HEK293T (cell line): ENCODE measurements around the gene CYP2W1.

Experiments
- CTCF ChIA-PET: fragments of 350-600 bp; formaldehyde crosslinking; extraction: SDS; loops from one replicate; lab custom pipeline; 2021; ENCODE audit warnings: antibody characterized with exemption, inconsistent platforms; lab: Yijun Ruan, JAX
- POLR2A ChIA-PET: fragments of 350-600 bp; formaldehyde crosslinking; extraction: SDS; loops from one replicate; lab custom pipeline; 2020; ENCODE audit warnings: antibody characterized with exemption, inconsistent platforms; lab: Yijun Ruan, JAX
- DNase-seq: peaks from one replicate; pipeline ENCODE4 v3.0.0; 2012; ENCODE audit warnings: mixed read lengths; ENCODE audit errors: extremely low spot score
- ARNT ChIP-seq: fragments of 450-650 bp; IDR thresholded peaks from 2 replicates; pipeline ENCODE4 v1.6.1; 2017; ENCODE audit warnings: mild to moderate bottlenecking
- BHLHE40 ChIP-seq: fragments of 450-650 bp; IDR thresholded peaks from 2 replicates; pipeline ENCODE4 v1.6.1; 2016; ENCODE audit warnings: mild to moderate bottlenecking, moderate library complexity, borderline replicate concordance
- CTBP1 ChIP-seq: fragments of 450-650 bp; IDR thresholded peaks from 2 replicates; pipeline ENCODE4 v1.6.1; 2016; ENCODE audit warnings: borderline replicate concordance
- ELF4 ChIP-seq: fragments of 450-650 bp; IDR thresholded peaks from 2 replicates; pipeline ENCODE4 v1.6.1; 2017; ENCODE audit warnings: antibody characterized with exemption
- FOXA1 ChIP-seq: fragments of 450-650 bp; IDR thresholded peaks from 2 replicates; pipeline ENCODE4 v1.6.1; 2016; ENCODE audit warnings: mild to moderate bottlenecking
- FOXK2 ChIP-seq: fragments of 450-650 bp; IDR thresholded peaks from 2 replicates; pipeline ENCODE4 v1.6.1; 2016; ENCODE audit warnings: mild to moderate bottlenecking
- FOXM1 ChIP-seq: fragments of 450-650 bp; IDR thresholded peaks from 2 replicates; pipeline ENCODE4 v1.6.1; 2017; ENCODE audit warnings: mild to moderate bottlenecking, borderline replicate concordance
- HDGF ChIP-seq: fragments of 450-650 bp; IDR thresholded peaks from 2 replicates; pipeline ENCODE4 v1.6.1; 2017; ENCODE audit warnings: antibody characterized with exemption, borderline replicate concordance
- L3MBTL2 ChIP-seq: fragments of 450-650 bp; conservative IDR thresholded peaks from 2 replicates; pipeline ENCODE4 v1.6.1; 2016; ENCODE audit warnings: mild to moderate bottlenecking
- LEF1 ChIP-seq: fragments of 450-650 bp; IDR thresholded peaks from 2 replicates; pipeline ENCODE4 v1.6.1; 2017; ENCODE audit warnings: mild to moderate bottlenecking, borderline replicate concordance
- NFRKB ChIP-seq: fragments of 450-650 bp; IDR thresholded peaks from 2 replicates; pipeline ENCODE4 v1.6.1; 2016; ENCODE audit warnings: mild to moderate bottlenecking, moderate library complexity
- SP1 ChIP-seq: fragments of 450-650 bp; IDR thresholded peaks from 2 replicates; pipeline ENCODE4 v1.6.1; 2017
- SUZ12 ChIP-seq: fragments of 450-650 bp; IDR thresholded peaks from 2 replicates; pipeline ENCODE4 v1.6.1; 2016; ENCODE audit warnings: mild to moderate bottlenecking
- TARDBP ChIP-seq: fragments of 450-650 bp; IDR thresholded peaks from 2 replicates; pipeline ENCODE4 v1.6.1; 2016
- ZNF384 ChIP-seq: fragments of 450-650 bp; IDR thresholded peaks from 2 replicates; pipeline ENCODE4 v1.6.1; 2016
- TF ChIP-seq, protein P1 (sequence below): fragments of 450-650 bp; IDR thresholded peaks from 2 replicates; pipeline ENCODE4 v1.6.1; 2016

Gene CYP2W1

DNA sequence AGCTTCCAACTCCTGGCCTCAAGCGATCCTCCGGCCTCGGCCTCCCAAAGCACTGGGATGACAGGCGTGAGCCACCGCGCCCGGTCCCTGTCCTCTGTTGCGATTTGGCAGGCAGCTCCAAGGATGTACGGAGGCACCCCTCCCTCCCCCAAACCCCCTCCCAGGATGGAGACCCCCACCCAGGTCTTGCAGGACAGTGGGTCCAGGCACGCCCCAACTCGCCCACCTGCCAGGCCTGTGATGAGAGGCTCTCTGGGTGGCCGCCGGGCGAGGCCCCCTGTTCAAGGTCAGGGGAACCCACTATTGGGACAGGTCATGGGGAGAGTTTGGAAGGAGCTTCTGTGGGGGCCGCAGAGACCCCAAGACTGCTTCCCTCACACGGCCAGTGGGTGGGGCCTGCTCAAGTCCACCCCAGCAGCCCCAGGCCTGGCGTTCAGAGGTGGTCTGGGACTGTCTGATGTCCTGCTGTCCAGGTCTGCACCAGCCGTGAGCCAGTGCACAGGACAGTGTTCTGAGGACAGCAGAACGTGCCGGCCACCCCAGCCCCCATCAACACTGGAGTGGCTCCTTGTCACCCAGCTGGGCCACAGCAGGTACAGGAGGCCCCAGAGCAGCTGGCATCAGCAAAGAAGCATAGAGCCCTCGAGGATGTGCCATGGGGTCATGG lies 31.0 kb upstream of the CYP2W1 start:
- CTCF ChIA-PET, result no interaction called here
- no peak for DNase-seq
- TF ChIP-seq TARDBP, result no peak
- no peak for TF ChIP-seq SUZ12
- no peak for TF ChIP-seq ARNT
- TF ChIP-seq ZNF384, result no peak
- no peak for TF ChIP-seq LEF1
- no peak for TF ChIP-seq L3MBTL2
- TF ChIP-seq FOXK2, result no peak
- no peak for TF ChIP-seq SP1
- TF ChIP-seq ELF4, result no peak
- no peak for TF ChIP-seq FOXA1
- TF ChIP-seq HDGF, result no peak
- TF ChIP-seq, protein P1, sequence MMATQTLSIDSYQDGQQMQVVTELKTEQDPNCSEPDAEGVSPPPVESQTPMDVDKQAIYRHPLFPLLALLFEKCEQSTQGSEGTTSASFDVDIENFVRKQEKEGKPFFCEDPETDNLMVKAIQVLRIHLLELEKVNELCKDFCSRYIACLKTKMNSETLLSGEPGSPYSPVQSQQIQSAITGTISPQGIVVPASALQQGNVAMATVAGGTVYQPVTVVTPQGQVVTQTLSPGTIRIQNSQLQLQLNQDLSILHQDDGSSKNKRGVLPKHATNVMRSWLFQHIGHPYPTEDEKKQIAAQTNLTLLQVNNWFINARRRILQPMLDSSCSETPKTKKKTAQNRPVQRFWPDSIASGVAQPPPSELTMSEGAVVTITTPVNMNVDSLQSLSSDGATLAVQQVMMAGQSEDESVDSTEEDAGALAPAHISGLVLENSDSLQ, result no peak
- no peak for TF ChIP-seq NFRKB
- no peak for TF ChIP-seq BHLHE40
- no peak for TF ChIP-seq CTBP1
- TF ChIP-seq FOXM1, result no peak
- POLR2A ChIA-PET, result interaction anchor here (1.2 kb wide), 1 partner anchor 23 kb away, joined by 3 read pairs; the partner anchor contains the start of gene COX19

DNA sequence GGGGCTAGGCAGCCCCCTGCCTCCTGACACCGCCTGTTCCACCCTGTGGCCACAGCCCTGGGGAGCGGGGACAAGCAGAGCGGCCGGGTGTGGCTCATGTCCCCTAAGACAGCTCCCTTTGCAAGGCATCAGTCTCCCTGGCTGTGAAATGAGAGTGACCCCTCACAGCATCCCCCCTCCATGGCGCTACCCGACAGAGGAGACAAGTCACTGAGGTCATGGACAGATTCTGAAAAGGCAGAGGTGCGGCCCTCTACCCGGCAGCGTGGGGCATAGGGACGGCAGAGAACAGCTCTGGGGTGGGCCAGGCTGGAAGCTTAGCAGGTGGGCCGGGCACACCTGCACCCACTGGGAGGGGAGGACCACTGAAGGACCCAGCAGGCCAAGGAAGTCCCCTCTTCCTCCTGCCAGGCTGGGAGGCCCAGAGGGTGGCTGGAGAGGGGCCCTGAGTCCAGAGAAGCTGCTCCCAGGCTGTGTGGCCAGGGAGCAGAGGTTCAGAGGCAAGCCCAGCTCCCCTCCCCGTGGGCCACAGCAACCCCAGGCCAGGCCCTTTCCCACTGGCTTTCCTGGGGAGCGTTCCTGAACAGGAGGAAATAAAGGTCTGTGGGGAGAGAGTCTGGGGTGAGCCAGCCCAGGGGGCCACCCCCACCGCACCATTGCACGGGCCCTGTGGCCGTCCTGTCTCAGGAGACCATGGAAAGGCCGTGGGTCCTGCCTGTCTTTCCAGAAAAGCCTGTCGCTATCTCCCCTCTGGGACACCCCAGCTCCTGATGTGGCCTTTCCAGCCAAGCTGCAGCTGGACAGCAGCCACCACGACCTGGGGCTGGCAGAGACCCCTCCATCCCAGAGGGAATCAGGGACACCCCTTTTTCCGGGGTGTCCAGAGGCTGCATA lies 30.2 kb upstream of the CYP2W1 start:
- no peak for DNase-seq
- ChIA-PET CTCF (interaction anchor here (0.6 to 0.7 kb wide), 2 partner anchors 22 to 521 kb away, joined by 3 read pairs; partner anchors contain the start of gene COX19), POLR2A (interaction anchor here (1.2 kb wide), 1 partner anchor 22 kb away, joined by 3 read pairs; the partner anchor contains the start of gene COX19)
- TF ChIP-seq SP1 (no peak), SUZ12 (no peak), ELF4 (no peak), FOXM1 (no peak), CTBP1 (no peak), ARNT (no peak), ZNF384 (no peak)

DNA sequence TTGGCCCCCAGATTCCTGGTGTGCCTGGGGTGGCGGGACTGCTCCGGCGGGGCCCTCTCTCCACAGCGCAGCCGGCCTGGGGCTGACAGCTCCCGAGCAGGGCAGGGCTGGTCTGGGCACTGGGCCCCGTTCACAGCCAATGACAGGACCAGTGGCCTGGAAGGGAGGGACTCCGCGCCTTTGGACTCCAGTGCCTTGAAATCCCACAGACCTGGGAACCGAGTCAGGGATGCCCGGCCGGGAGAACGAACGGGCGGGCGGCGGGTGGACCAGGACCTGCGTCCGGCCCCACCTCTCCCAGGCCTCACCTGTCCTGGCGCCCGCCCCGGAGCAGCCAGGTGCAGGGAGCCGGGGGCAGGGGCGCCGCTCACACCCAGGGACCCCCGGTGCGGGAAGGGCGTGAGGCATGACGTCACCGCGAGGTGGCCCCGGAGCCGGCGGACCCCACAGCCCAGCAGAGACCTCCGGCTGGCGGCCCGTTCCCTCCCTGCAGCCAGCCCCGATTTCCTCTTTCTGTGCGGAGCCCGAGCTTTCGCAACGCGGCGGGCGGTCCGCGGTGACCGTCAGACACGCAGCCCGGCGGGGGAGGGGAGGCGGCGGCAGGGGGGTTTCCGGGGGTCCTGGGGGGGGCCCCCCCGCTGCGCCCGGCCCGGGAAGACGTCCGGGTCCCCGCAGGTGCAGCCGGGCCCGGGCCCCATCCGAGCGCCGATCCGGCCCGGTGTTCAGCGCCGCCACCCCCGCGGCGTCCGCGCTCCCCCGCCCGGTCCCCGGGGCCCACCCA lies 29.2 kb upstream of the CYP2W1 start:
- DNase-seq, result no peak
- TF ChIP-seq L3MBTL2 (no peak), ARNT (no peak), BHLHE40 (no peak), FOXA1 (no peak), FOXK2 (no peak), TARDBP (no peak), CTBP1 (no peak), SP1 (no peak), LEF1 (no peak), FOXM1 (no peak), HDGF (no peak), ZNF384 (no peak), SUZ12 (no peak), NFRKB (no peak), ELF4 (no peak)
- TF ChIP-seq, protein P1, result no peak
- CTCF ChIA-PET, result interaction anchor here (0.7 kb wide), 1 partner anchor 21 kb away, joined by 3 read pairs; the partner anchor contains the start of gene COX19
- POLR2A ChIA-PET, result no interaction called here

DNA sequence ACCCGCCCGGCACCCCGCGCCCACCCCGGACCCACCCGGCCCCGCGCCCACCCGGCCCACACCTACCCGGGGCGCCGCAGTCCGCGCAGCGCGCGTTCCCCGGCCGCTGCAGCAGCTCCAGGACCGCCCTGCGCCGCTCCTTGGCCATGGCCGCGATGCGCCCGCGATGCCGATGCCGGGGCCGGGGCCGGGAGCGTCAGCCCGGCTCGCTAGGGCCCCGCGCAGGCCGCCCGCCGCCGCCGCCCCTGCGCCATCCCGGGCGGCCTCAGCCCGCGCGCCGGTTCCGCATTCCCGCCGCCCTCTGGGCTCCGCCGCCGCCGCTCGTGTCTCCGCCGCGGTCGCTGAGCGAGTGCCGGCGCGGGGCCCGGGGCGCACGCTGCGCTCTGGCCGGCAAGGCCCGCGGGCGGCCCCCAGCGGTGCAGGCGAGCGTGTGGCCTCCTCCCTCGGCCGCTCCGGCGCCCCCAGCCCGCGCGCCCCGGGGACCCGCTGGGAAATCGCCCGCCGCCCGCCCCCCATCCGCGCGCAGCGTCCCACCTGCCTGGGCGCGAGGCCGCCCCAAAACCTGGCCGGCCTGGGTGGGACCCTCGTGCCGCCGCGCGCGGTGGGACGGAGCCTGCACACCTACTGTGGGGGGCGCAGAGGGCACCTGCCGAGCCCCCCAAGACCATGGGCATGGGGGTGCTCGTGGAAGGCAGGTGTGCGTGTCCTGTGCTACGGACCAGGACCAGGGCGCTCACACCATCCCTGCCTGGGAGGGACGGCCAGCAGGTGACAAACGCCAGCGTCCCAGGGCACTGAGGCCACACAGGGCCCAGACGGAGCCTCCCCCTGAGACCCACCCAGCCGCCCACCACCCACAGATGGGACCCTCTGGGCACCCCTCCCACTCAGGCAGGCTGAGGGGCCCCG lies 28.4 kb upstream of the CYP2W1 start, which contains the start of gene ADAP1:
ADAP1 (minus strand) TSS at position 351 of the 909 bp plus-strand sequence; CDS start at position 148, 203 bp downstream.
- peak; percentile 73 for DNase-seq
- CTCF ChIA-PET, result no interaction called here
- POLR2A ChIA-PET, result no interaction called here
- no peak for TF ChIP-seq L3MBTL2
- TF ChIP-seq ARNT, result 0 out of 2 replicates have a peak, but pooled peaks have one; percentile 3
- TF ChIP-seq FOXM1, result no peak
- no peak for TF ChIP-seq TARDBP

DNA sequence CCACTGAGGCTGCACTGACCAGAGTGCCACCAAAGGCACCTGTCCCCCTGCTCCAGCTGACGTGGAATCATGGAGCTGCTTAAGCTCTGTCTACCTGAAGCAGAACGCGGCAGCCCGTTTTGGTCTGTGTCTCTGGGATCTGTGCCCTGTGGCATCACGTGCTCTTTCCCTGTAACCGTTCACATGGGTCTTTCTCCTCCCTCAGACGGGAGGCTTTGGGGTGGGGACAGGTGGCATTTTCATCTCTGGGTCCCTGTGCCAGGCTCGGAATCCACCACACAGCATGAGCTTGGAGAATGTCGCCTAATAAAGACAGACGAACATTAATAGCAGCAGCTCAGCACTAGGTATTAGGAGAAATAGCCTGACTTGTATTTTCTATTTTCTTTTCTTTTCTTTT lies 26.9 kb upstream of the CYP2W1 start:
- no peak for DNase-seq
- POLR2A ChIA-PET, result no interaction called here
- TF ChIP-seq L3MBTL2 (no peak), FOXM1 (no peak), TARDBP (no peak), NFRKB (no peak), BHLHE40 (no peak), ELF4 (no peak), SP1 (no peak), HDGF (no peak), CTBP1 (no peak), ARNT (no peak), FOXA1 (no peak), FOXK2 (no peak)
- TF ChIP-seq, protein P1, result no peak
- CTCF ChIA-PET, result interaction anchor here (0.6 kb wide), 1 partner anchor 47 kb away, joined by 3 read pairs; no protein-coding TSS in a partner anchor
